ENCODE measurements around the gene ZNF846. TPM values are rescaled to one million over a fixed set of nuclear protein-coding genes. Genes with fewer than 3 reads are reported as not detected.

The ZNF846 gene
- 0.81 to 2.1 TPM (median 1.2 TPM) in 5 replicates for total RNA-seq (2022; extraction: Qiagen RNA extraction; ENCODE audit: low read depth)

DNA sequence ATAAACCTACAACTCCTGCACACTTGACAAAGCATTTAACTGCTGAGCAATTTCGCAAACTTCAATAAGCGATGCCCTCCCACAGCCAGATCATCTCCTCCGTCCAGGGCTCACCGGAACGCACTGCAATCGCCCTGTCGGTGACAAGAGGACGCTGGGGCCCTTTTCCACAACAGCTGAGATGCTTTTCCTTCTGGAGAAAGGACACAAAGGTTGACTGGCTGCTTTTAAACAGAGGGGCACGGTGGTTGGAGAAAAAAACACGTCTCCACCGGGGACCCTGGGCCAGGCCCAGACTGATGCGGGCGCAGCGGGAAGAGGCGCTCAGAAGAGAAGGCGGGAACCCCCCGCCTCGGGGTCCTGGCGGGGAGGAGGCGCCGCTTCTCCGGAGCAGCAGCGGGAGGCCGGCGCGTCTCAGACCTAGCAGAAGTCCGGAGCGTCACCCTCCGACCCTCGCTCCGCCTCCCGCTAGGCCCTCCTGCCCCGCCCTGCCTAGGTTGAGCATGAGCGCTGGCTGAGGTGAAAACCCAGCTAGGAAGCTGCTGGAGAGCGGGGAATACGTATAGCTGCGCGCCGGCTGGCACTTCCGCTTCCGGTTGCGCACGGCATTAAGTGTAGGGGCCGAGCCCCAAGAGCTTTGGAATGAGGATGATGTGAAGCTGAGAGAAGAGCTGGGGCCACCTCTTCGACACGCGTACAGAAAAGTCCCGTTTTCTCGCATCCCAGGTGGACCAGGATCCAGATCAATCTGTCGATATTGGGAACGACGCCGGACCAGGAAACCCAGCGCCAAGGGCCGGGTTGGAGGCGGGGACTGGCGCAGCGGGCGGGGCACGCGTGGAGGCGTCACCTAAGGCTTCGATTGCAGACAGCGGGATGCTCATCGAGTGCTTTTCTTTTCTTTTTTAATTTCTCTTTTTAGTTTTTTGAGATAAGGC lies at the start of gene ZNF846:
TSS of gene ZNF846 (minus strand) at position 564 of the 938 bp plus-strand sequence. CDS start 3,788 bp downstream, outside the sequence.

Other genes starting within 250 kb of the ZNF846 start
- 0.90 to 1.5 TPM (median 1.0 TPM) in 5 replicates for gene ZNF426, start 230.1 kb downstream of the ZNF846 start, total RNA-seq (2022; extraction: Qiagen RNA extraction; ENCODE audit: low read depth)
- 3.6 to 4.8 TPM (median 4.1 TPM) in 5 replicates for gene ZNF121, start 184.2 kb downstream of the ZNF846 start, total RNA-seq (2022; extraction: Qiagen RNA extraction; ENCODE audit: low read depth)
- gene ZNF561, start 147.5 kb downstream of the ZNF846 start, total RNA-seq (2022; extraction: Qiagen RNA extraction; ENCODE audit: low read depth): 8.2 to 11.6 TPM (median 10.6 TPM) in 5 replicates
- gene ZNF562, start 93.6 kb downstream of the ZNF846 start, total RNA-seq (2022; extraction: Qiagen RNA extraction; ENCODE audit: low read depth): 6.7 to 9.0 TPM (median 7.6 TPM) in 5 replicates
- 12.5 to 13.5 TPM (median 13.1 TPM) in 5 replicates for gene FBXL12, start 50.3 kb upstream of the ZNF846 start, total RNA-seq (2022; extraction: Qiagen RNA extraction; ENCODE audit: low read depth)
- 383 to 465 TPM (median 403 TPM) in 5 replicates for gene UBL5, start 59.2 kb upstream of the ZNF846 start, total RNA-seq (2022; extraction: Qiagen RNA extraction; ENCODE audit: low read depth)
- gene PIN1, start 66.6 kb upstream of the ZNF846 start, total RNA-seq (2022; extraction: Qiagen RNA extraction; ENCODE audit: low read depth): 61.3 to 76.3 TPM (median 72.9 TPM) in 5 replicates
- gene OLFM2, start 167.8 kb upstream of the ZNF846 start, total RNA-seq (2022; extraction: Qiagen RNA extraction; ENCODE audit: low read depth): 10.3 to 13.4 TPM (median 12.6 TPM) in 5 replicates
- gene COL5A3, start 241.8 kb upstream of the ZNF846 start, total RNA-seq (2022; extraction: Qiagen RNA extraction; ENCODE audit: low read depth): 4.1 to 5.4 TPM (median 4.2 TPM) in 5 replicates
- 0.26 to 0.63 TPM (median 0.44 TPM) in 5 replicates for gene RDH8, start 244.7 kb upstream of the ZNF846 start, total RNA-seq (2022; extraction: Qiagen RNA extraction; ENCODE audit: low read depth)

Measured in A549 treated with DMSO at 1 μM for 4 hours (cell line).